Activated CD8-positive, alpha-beta T cell treated with anti-CD3 and anti-CD28 coated beads for 36 hours (primary cell): ENCODE measurements around the gene RBFOX2. TPM values are rescaled to one million over a fixed set of nuclear protein-coding genes. Genes with fewer than 3 reads are reported as not detected.

ENCODE experiments used
- ATAC-seq: fragments of 200-7000 bp; cut with Tn5 transposase; one replicate; pipeline ENCODE4 v1.10.0; 2021; ENCODE audit warnings: mild to moderate bottlenecking, moderate library complexity
- CTCF ChIA-PET: fragments of 350-600 bp; sonication (Branson Sonifier 250); formaldehyde crosslinking; loops from one replicate; lab custom pipeline; 2021; ENCODE audit warnings: antibody characterized with exemption; lab: Charles Lee
- POLR2A ChIA-PET: fragments of 350-600 bp; sonication (Branson Sonifier 250); formaldehyde crosslinking; loops from one replicate; lab custom pipeline; 2021; ENCODE audit warnings: antibody characterized with exemption; lab: Charles Lee
- DNase-seq: peaks from one replicate; pipeline ENCODE4 v3.0.0-alpha.2; 2020
- H3K27ac Mint-ChIP-seq: one replicate; pipeline ENCODE4 v1.8.0; 2021; ENCODE audit warnings: mild to moderate bottlenecking, mixed read lengths
- H3K27me3 Mint-ChIP-seq: one replicate; pipeline ENCODE4 v1.8.0; 2021; ENCODE audit warnings: mixed read lengths
- H3K36me3 Mint-ChIP-seq: one replicate; pipeline ENCODE4 v1.8.0; 2021; ENCODE audit warnings: low read depth, mixed read lengths
- H3K4me1 Mint-ChIP-seq: one replicate; pipeline ENCODE4 v1.8.0; 2021; ENCODE audit warnings: low read depth, mixed read lengths
- H3K4me3 Mint-ChIP-seq: one replicate; pipeline ENCODE4 v1.8.0; 2021; ENCODE audit warnings: mild to moderate bottlenecking, moderate library complexity, mixed read lengths
- H3K9me3 Mint-ChIP-seq: one replicate; pipeline ENCODE4 v1.8.0; 2021; ENCODE audit warnings: mixed read lengths
- CTCF ChIP-seq: fragments of 200-600 bp; IDR thresholded peaks from one replicate; pipeline ENCODE4 v1.8.0; 2022; ENCODE audit warnings: antibody characterized with exemption, mild to moderate bottlenecking
- intact Hi-C: fragments of 100-400 bp; cut with micrococcal nuclease; formaldehyde crosslinking; loops from one replicate; pipeline ENCODE4 v1.10.0; 2022
- total RNA-seq, 2 experiments: library from RNA; stranded (reverse); gene quantifications; one replicate each; pipeline ENCODE4 v1.2.3, GENCODE V29; 2021

The RBFOX2 gene
- total RNA-seq, 2 experiments from 2014 or later = 3.1 to 3.3 TPM

DNA sequence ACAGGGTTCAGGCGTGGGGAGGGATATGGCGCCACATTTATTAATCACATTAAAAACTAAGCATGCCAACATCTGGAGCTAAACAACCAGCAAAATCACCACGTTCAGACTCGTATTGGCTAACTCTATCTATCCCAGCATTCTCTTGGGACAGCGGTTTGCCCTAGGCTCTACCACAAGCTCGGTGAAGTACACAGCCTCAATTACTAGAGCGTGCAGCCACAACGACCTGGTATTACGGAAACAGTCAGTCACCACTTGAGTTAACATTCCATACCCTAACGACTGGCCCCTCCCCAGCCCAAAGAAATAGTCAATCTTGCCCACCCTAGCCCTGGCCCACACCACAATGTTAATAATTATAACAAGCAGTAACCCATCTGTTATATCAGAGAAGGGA is 278.8 kb downstream of the RBFOX2 start:
- Mint-ChIP-seq H3K27me3 (no peaks in the 10 kb centered on the region), H3K4me1 (peaks cover 8% of the 10 kb centered on the region), H3K4me3 (no peak overlapping the region), H3K36me3 (no peaks in the 10 kb centered on the region), H3K9me3 (no peaks in the 10 kb centered on the region), H3K27ac (no peak overlapping the region)
- ChIA-PET CTCF (no interaction called here), POLR2A (no interaction called here)
- ATAC-seq = no peak
- DNase-seq = no peak
- intact Hi-C loops = no loop called here
- no peak for TF ChIP-seq CTCF

DNA sequence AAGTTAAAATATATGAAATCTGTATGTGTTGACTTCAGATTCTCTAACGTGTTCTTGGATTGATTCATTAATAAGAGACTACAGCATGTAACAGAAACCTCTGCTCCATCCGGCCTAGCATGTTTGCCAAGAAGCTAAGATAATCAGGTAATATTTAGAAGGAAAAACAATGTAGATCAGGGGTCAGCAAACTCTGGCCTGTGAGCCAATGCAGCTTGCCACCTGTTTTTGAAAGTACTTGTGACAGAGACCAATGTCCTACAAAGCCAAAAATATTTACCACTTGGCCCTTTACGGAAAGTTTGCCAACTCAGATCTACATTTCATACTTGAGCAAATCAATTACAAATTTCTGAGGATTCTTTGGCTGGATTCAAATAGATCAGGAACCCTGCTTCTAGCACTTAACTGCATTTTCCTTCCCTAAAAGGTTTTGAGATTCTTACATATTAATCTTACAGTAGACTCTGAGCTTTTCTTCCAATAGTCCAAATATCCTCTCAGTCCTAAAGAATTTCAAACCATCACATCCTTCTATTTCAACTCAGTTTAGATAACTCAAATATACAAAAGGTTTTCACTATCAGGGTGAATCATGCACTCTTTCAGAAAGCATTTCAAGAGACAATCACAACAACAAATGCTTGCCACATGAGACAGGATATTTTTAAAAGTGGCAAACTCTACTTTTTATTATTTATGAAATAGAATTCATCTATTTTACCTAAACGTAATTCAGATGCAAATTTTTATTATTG is 281.5 kb downstream of the RBFOX2 start:
- CTCF ChIA-PET = interaction anchor here (1.1 kb wide), 1 partner anchor 119 kb away, joined by 3 read pairs; no protein-coding TSS in a partner anchor
- POLR2A ChIA-PET = no interaction called here
- intact Hi-C loops = no loop called here
- DNase-seq (no peak), ATAC-seq (no peak)
- H3K27me3 Mint-ChIP-seq = no peaks in the 10 kb centered on the region
- no peak overlapping the region for H3K27ac Mint-ChIP-seq
- H3K9me3 Mint-ChIP-seq = no peaks in the 10 kb centered on the region
- no peaks in the 10 kb centered on the region for H3K4me1 Mint-ChIP-seq
- H3K36me3 Mint-ChIP-seq = no peaks in the 10 kb centered on the region
- H3K4me3 Mint-ChIP-seq = no peak overlapping the region
- TF ChIP-seq CTCF = no peak

- Mint-ChIP-seq H3K36me3 (no peaks in the 10 kb centered on the region), H3K4me3 (no peak overlapping the region), H3K4me1 (no peaks in the 10 kb centered on the region), H3K27me3 (no peaks in the 10 kb centered on the region), H3K9me3 (no peaks in the 10 kb centered on the region), H3K27ac (no peak overlapping the region)
- ChIA-PET POLR2A (no interaction called here), CTCF (no interaction called here)
- intact Hi-C loops = no loop called here
- ATAC-seq = no peak
- DNase-seq = no peak
- no peak for TF ChIP-seq CTCF
Measured at GRCh38 chr22:35746248-35746647, 282.4 kb downstream of the RBFOX2 start.

DNA sequence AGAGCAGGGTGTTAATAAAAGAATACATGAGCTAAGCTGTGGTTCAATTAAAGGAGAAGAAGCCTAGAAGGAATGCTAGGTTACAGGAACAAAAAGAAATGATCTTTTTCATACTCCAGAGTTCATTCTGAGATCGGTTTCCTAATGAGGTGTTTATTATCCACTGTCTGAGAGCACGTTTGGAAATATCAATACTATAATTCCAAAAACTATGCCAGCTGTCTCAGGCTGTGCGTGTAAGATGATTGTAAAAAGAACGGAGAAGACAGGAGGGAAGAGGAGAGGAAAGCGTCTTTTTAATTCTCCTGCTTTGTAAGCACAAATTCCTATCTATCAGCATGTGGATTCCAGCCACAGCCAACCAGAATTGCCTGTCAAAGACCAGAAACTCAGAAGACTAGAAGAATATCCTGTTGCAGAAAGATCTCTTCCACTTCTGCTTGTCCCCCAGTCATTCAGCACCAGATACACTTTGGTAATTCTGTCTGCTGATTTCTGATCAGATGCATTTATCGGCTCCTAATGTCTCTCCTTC is 285.2 kb downstream of the RBFOX2 start:
- Mint-ChIP-seq H3K27ac (no peak overlapping the region), H3K9me3 (no peaks in the 10 kb centered on the region), H3K4me3 (no peak overlapping the region), H3K36me3 (no peaks in the 10 kb centered on the region), H3K27me3 (no peaks in the 10 kb centered on the region), H3K4me1 (no peaks in the 10 kb centered on the region)
- no peak for TF ChIP-seq CTCF
- ChIA-PET CTCF (no interaction called here), POLR2A (no interaction called here)
- no peak for ATAC-seq
- intact Hi-C loops = no loop called here
- no peak for DNase-seq

- no peaks in the 10 kb centered on the region for H3K27me3 Mint-ChIP-seq
- ATAC-seq (peak; percentile 34), DNase-seq (no peak)
- no peaks in the 10 kb centered on the region for H3K9me3 Mint-ChIP-seq
- H3K4me3 Mint-ChIP-seq = no peak overlapping the region
- H3K36me3 Mint-ChIP-seq = no peaks in the 10 kb centered on the region
- intact Hi-C loops = no loop called here
- POLR2A ChIA-PET = no interaction called here
- TF ChIP-seq CTCF = no peak
- CTCF ChIA-PET = no interaction called here
- H3K27ac Mint-ChIP-seq = no peak overlapping the region
- no peaks in the 10 kb centered on the region for H3K4me1 Mint-ChIP-seq
Measured at GRCh38 chr22:35742342-35743100, 286.1 kb downstream of the RBFOX2 start.
